ENCODE measurements around the gene LMAN2. TPM values are rescaled to one million over a fixed set of nuclear protein-coding genes. Genes with fewer than 3 reads are reported as not detected.
A peak's percentile ranks its signal among the peaks of the same experiment; 100 is the strongest.

Gene LMAN2
- total RNA-seq, 1 experiment from 2014 or later, result 106 TPM

- no peaks in the 10 kb centered on the region for H4K20me1 ChIP-seq (ENCODE audit: control insufficient read depth, insufficient read depth, insufficient read length)
- peaks cover 4% of the 10 kb centered on the region for H3K23me2 ChIP-seq (ENCODE audit: insufficient read length, low read depth, low read length, poor library complexity, severe bottlenecking)
- H2AK5ac ChIP-seq (ENCODE audit: insufficient read length, low read length), result no peak overlapping the region
- no peak overlapping the region for H2BK120ac ChIP-seq (ENCODE audit: low read depth, low read length, poor library complexity, severe bottlenecking)
- H2BK20ac ChIP-seq (ENCODE audit: low read depth, low read length, poor library complexity, severe bottlenecking), result no peak overlapping the region
- H3K27me3 Mint-ChIP-seq (ENCODE audit: low read depth), result peaks cover 50% of the 10 kb centered on the region
- H3K27me3 ChIP-seq (ENCODE audit: insufficient read depth, low read length), result no peaks in the 10 kb centered on the region
- H2BK15ac ChIP-seq (ENCODE audit: low read depth, low read length), result no peak overlapping the region
- H3T11ph ChIP-seq (ENCODE audit: low read length), result no peak overlapping the region
- H3K4me1 Mint-ChIP-seq, result peaks cover 5 to 10% of the 10 kb centered on the region in 2 experiments
- H2BK5ac ChIP-seq (ENCODE audit: insufficient read length, low read length), result no peak overlapping the region
- no peak for DNase-seq
- no peak overlapping the region for H3K23ac ChIP-seq (ENCODE audit: insufficient read length, low read depth, low read length)
- H4K8ac ChIP-seq (replicated peaks; ENCODE audit: insufficient read length, low read depth, low read length), result no peak overlapping the region
- H3K9me3 Mint-ChIP-seq, result peaks cover 3 to 4% of the 10 kb centered on the region in 2 experiments; a peak in 4 of 5 replicates
- no peaks in the 10 kb centered on the region for H3K36me3 Mint-ChIP-seq (ENCODE audit: insufficient read depth in 1 of 3, low read depth in 3 of 3)
- H2AFZ ChIP-seq (ENCODE audit: low read length), result no peak overlapping the region
- peak overlapping the region in 1 of 3 experiments; percentile 10; a peak in 1 of 7 replicates for H3K27ac Mint-ChIP-seq
- H3K27ac ChIP-seq (ENCODE audit: insufficient read length, low read depth, low read length), result no peak overlapping the region
- no peak overlapping the region for H4K5ac ChIP-seq (ENCODE audit: insufficient read length, low read depth, low read length)
- H3K56ac ChIP-seq (ENCODE audit: insufficient read length, low read depth, low read length), result no peak overlapping the region
- no peaks in the 10 kb centered on the region for H3K79me2 ChIP-seq (ENCODE audit: insufficient read depth, low read length)
- no peak overlapping the region for H3K9ac ChIP-seq (ENCODE audit: extremely low read depth, insufficient read length, low read length)
- TF ChIP-seq CTCF (conservative IDR thresholded peaks at IDR 0.05), result no peak
- no peak overlapping the region for H3K4ac ChIP-seq (ENCODE audit: low read depth, low read length)
- WGBS (ENCODE audit: extremely low coverage, insufficient read length, low lambda C conversion rate), result no CpG with 5 or more reads among the region's 3 CpGs
- no peak overlapping the region for H3K14ac ChIP-seq (ENCODE audit: insufficient read depth, low read length)
- H3K18ac ChIP-seq (ENCODE audit: insufficient read length, low read depth, low read length), result no peak overlapping the region
- no peaks in the 10 kb centered on the region for H3K4me1 ChIP-seq (ENCODE audit: insufficient read depth, low read length)
- no peak overlapping the region for H3K4me2 ChIP-seq (ENCODE audit: insufficient read depth, insufficient read length, low read length)
- no peaks in the 10 kb centered on the region for H3K9me3 ChIP-seq (ENCODE audit: control insufficient read depth, low read depth, low read length)
- no peak overlapping the region for H2BK12ac ChIP-seq (ENCODE audit: insufficient read length, low read depth, low read length)
- H4K91ac ChIP-seq (ENCODE audit: insufficient read length, low read depth, low read length), result no peak overlapping the region
- H3K4me3 Mint-ChIP-seq, result no peak overlapping the region
- H3K79me1 ChIP-seq (ENCODE audit: insufficient read depth, low read depth, low read length, poor library complexity, severe bottlenecking), result no peaks in the 10 kb centered on the region
These were observed 5.3 kb upstream of the LMAN2 start for GRCh38 chr5:177356746-177357145.
